IMR-90 (cell line): ENCODE measurements around the gene RENBP. TPM values are rescaled to one million over a fixed set of nuclear protein-coding genes. Genes with fewer than 3 reads are reported as not detected.

Experiments used
- ATAC-seq: fragments of 200-7000 bp; cut with Tn5 transposase; 2 replicates; pipeline ENCODE4 v1.9.1; 2020; ENCODE audit warnings: low read depth, mild to moderate bottlenecking, moderate library complexity
- BruUV-seq: library from RNA; stranded (reverse); fragments of 400-500 nt; replicated peaks from 2 replicates; lab custom pipeline; 2021; lab: Mats Ljungman, UMichigan
- CTCF ChIA-PET: fragments of 300-600 bp; formaldehyde crosslinking; extraction: SDS; loops from one replicate; lab custom pipeline; 2021; ENCODE audit warnings: antibody characterized with exemption; lab: Yijun Ruan, JAX
- POLR2A ChIA-PET: fragments of 300-600 bp; sonication (Branson Sonifier 250); formaldehyde crosslinking; loops from one replicate; lab custom pipeline; 2022; ENCODE audit warnings: antibody characterized with exemption; ENCODE audit not compliant: unreplicated experiment; lab: Charles Lee
- DNase-seq: peaks from one replicate; pipeline ENCODE4 v3.0.0; 2013
- H2AFZ ChIP-seq: replicated peaks from 2 replicates; pipeline ENCODE3; 2013; ENCODE audit warnings: low read length, mild to moderate bottlenecking; ENCODE audit not compliant: poor library complexity
- H2AK5ac ChIP-seq: 2 replicates; pipeline ENCODE4 v1.6.1; 2013; ENCODE audit warnings: low read depth, low read length, inconsistent platforms
- H2AK9ac ChIP-seq: replicated peaks from 2 replicates; pipeline ENCODE3; 2013; ENCODE audit warnings: mild to moderate bottlenecking, low read depth, low read length, moderate library complexity; ENCODE audit not compliant: poor library complexity
- H2BK120ac ChIP-seq: 2 replicates; pipeline ENCODE4 v1.6.1; 2013; ENCODE audit warnings: low read depth, low read length, inconsistent platforms
- H2BK15ac ChIP-seq: 3 replicates; pipeline ENCODE4 v1.6.1; 2013; ENCODE audit warnings: low read depth, low read length, inconsistent platforms
- H2BK20ac ChIP-seq: 2 replicates; pipeline ENCODE4 v1.6.1; 2013; ENCODE audit warnings: low read depth, mild to moderate bottlenecking, inconsistent platforms, low read length, moderate library complexity
- H2BK5ac ChIP-seq: 2 replicates; pipeline ENCODE4 v1.6.1; 2013; ENCODE audit warnings: mild to moderate bottlenecking, low read depth, low read length, inconsistent platforms; ENCODE audit not compliant: poor library complexity, severe bottlenecking
- H3K14ac ChIP-seq: replicated peaks from 2 replicates; pipeline ENCODE4 v1.6.1; 2013; ENCODE audit warnings: low read depth, low read length, inconsistent platforms
- H3K18ac ChIP-seq: 2 replicates; pipeline ENCODE4 v1.6.1; 2013; ENCODE audit warnings: low read depth, low read length, control low read depth
- H3K23ac ChIP-seq: 2 replicates; pipeline ENCODE4 v1.6.1; 2013; ENCODE audit warnings: low read depth, low read length, inconsistent platforms
- H3K27ac ChIP-seq: 2 replicates; pipeline ENCODE4 v1.5.1; 2013; ENCODE audit warnings: mild to moderate bottlenecking, control low read depth, low read length; ENCODE audit not compliant: insufficient read depth
- H3K27me3 ChIP-seq: 2 replicates; pipeline ENCODE4 v1.6.1; 2013; ENCODE audit warnings: low read length; ENCODE audit not compliant: control insufficient read depth, insufficient read depth
- H3K36me3 ChIP-seq: 2 replicates; pipeline ENCODE4 v1.6.1; 2013; ENCODE audit warnings: low read length, mixed read lengths; ENCODE audit not compliant: control insufficient read depth, insufficient read depth
- H3K4ac ChIP-seq: 2 replicates; pipeline ENCODE4 v1.6.1; 2013; ENCODE audit warnings: low read depth, low read length, inconsistent platforms
- H3K4me1 ChIP-seq: 2 replicates; pipeline ENCODE4 v1.6.1; 2013; ENCODE audit warnings: low read length, mixed read lengths; ENCODE audit not compliant: control insufficient read depth, insufficient read depth
- H3K4me2 ChIP-seq: 2 replicates; pipeline ENCODE4 v1.6.1; 2013; ENCODE audit warnings: low read depth, mild to moderate bottlenecking, control low read depth, low read length, moderate library complexity
- H3K4me3 ChIP-seq: 2 replicates; pipeline ENCODE4 v1.5.1; 2013; ENCODE audit warnings: low read depth, mild to moderate bottlenecking, control low read depth, low read length, moderate library complexity; ENCODE audit not compliant: insufficient read depth
- H3K56ac ChIP-seq: 2 replicates; pipeline ENCODE4 v1.6.1; 2013; ENCODE audit warnings: low read length, inconsistent platforms; ENCODE audit not compliant: insufficient read depth; ENCODE audit errors: extremely low read depth
- H3K79me1 ChIP-seq, 2 experiments: 2 replicates each; pipeline ENCODE4 v1.6.1; 2013; ENCODE audit warnings: low read length in 2 of 2, inconsistent platforms in 1 of 2, low read depth in 1 of 2
- H3K9ac ChIP-seq: 2 replicates; pipeline ENCODE4 v1.6.1; 2013; ENCODE audit warnings: low read depth, low read length, control low read depth
- H3K9me1 ChIP-seq: 2 replicates; pipeline ENCODE4 v1.6.1; 2013; ENCODE audit warnings: low read length, inconsistent platforms; ENCODE audit not compliant: insufficient read depth
- H3K9me3 ChIP-seq: 2 replicates; pipeline ENCODE4 v1.6.1; 2013; ENCODE audit warnings: low read length; ENCODE audit not compliant: control insufficient read depth, insufficient read depth
- H4K20me1 ChIP-seq: 2 replicates; pipeline ENCODE4 v1.6.1; 2013; ENCODE audit warnings: low read length, inconsistent platforms; ENCODE audit not compliant: insufficient read depth
- H4K5ac ChIP-seq: 2 replicates; pipeline ENCODE4 v1.6.1; 2013; ENCODE audit warnings: mild to moderate bottlenecking, low read depth, low read length, control low read depth
- H4K8ac ChIP-seq, 2 experiments: 2 replicates each; pipeline ENCODE4 v1.6.1; 2013; ENCODE audit warnings: low read depth in 2 of 2, low read length in 2 of 2, control low read depth in 1 of 2, inconsistent platforms in 1 of 2
- H4K91ac ChIP-seq: 2 replicates; pipeline ENCODE4 v1.6.1; 2013; ENCODE audit warnings: low read depth, low read length, inconsistent platforms; ENCODE audit not compliant: insufficient read depth
- BHLHE40 ChIP-seq: fragments of 150-350 bp; IDR thresholded peaks from 2 replicates; pipeline ENCODE4 v1.6.1; 2016; ENCODE audit warnings: mild to moderate bottlenecking, low read depth, low read length
- CEBPB ChIP-seq: IDR thresholded peaks from 2 replicates; pipeline ENCODE4 v1.6.1; 2012; ENCODE audit warnings: low read depth, low read length, improper control_type of control experiment
- CHD1 ChIP-seq: IDR thresholded peaks from 2 replicates; pipeline ENCODE4 v1.6.1; 2012; ENCODE audit warnings: low read depth, low read length, improper control_type of control experiment
- FOS ChIP-seq: fragments of 150-350 bp; IDR thresholded peaks from 2 replicates; pipeline ENCODE4 v1.6.1; 2016; ENCODE audit warnings: low read depth, low read length
- MAFK ChIP-seq: IDR thresholded peaks from 2 replicates; pipeline ENCODE4 v1.6.1; 2012; ENCODE audit warnings: low read depth, low read length, improper control_type of control experiment
- MAZ ChIP-seq: IDR thresholded peaks from 2 replicates; pipeline ENCODE4 v1.6.1; 2012; ENCODE audit warnings: low read depth, mild to moderate bottlenecking, low read length, improper control_type of control experiment, moderate library complexity, borderline replicate concordance
- MXI1 ChIP-seq: IDR thresholded peaks from 2 replicates; pipeline ENCODE4 v1.6.1; 2012; ENCODE audit warnings: low read depth, mild to moderate bottlenecking, low read length, moderate library complexity, borderline replicate concordance
- NFE2L2 ChIP-seq: fragments of 150-350 bp; IDR thresholded peaks from 2 replicates; pipeline ENCODE4 v1.6.1; 2016; ENCODE audit warnings: low read depth, mild to moderate bottlenecking, low read length
- POLR2A ChIP-seq: IDR thresholded peaks from 2 replicates; pipeline ENCODE4 v1.6.1; 2012; ENCODE audit warnings: mild to moderate bottlenecking, low read depth, low read length
- RAD21 ChIP-seq: IDR thresholded peaks from 2 replicates; pipeline ENCODE4 v1.6.1; 2012; ENCODE audit warnings: low read length, improper control_type of control experiment
- RCOR1 ChIP-seq: IDR thresholded peaks from 2 replicates; pipeline ENCODE4 v1.6.1; 2012; ENCODE audit warnings: mild to moderate bottlenecking, low read length, improper control_type of control experiment; ENCODE audit not compliant: insufficient replicate concordance
- RFX5 ChIP-seq: IDR thresholded peaks from 2 replicates; pipeline ENCODE4 v1.8.0; 2012; ENCODE audit warnings: low read depth, mild to moderate bottlenecking, low read length, moderate library complexity
- SMC3 ChIP-seq: fragments of 150-350 bp; IDR thresholded peaks from 2 replicates; pipeline ENCODE4 v1.6.1; 2016; ENCODE audit warnings: low read depth, mild to moderate bottlenecking, antibody characterized with exemption, low read length, moderate library complexity
- WGBS, 2 experiments: methylation state at CpG; one replicate each; pipeline versions ENCODE4 v1.1.5 to v1.1.7; 2013; ENCODE audit warnings: missing lambda C conversion rate in 2 of 2; ENCODE audit not compliant: insufficient read length in 1 of 2; ENCODE audit errors: extremely low coverage in 2 of 2; 5-methylcytosine and 5-hydroxymethylcytosine counted together
- dilution Hi-C: fragments of 300-500 bp; cut with HindIII; formaldehyde crosslinking; loops from one replicate; pipeline ENCODE4 v1.14.3; 2018; ENCODE audit warnings: low sequenced_read_pairs; ENCODE audit not compliant: unreplicated experiment
- in situ Hi-C: fragments of 300-500 bp; cut with MboI; formaldehyde crosslinking; loops from 3 replicates; pipeline ENCODE4 v1.14.3; 2019; ENCODE audit warnings: low sequenced_read_pairs, inconsistent platforms, mixed read lengths
- intact Hi-C: fragments of 100-400 bp; cut with micrococcal nuclease; formaldehyde crosslinking; loops from 2 replicates; pipeline ENCODE4 v1.10.0; 2022
- polyA plus RNA-seq, 3 experiments: library from polyadenylated mRNA; depleted of rRNA; stranded (reverse); fragments of >200 nt; gene quantifications; 2 replicates each; pipeline ENCODE4 v1.2.3, GENCODE V29; 2012; ENCODE audit warnings: low replicate concordance in 1 of 3
- total RNA-seq: library from RNA; depleted of rRNA; stranded (reverse); fragments of >200 nt; gene quantifications from 2 replicates; pipeline ENCODE4 v1.2.3, GENCODE V29; 2012
- TF ChIP-seq, protein P1 (sequence below): fragments of 150-350 bp; IDR thresholded peaks from 2 replicates; pipeline ENCODE4 v1.6.1; 2016; ENCODE audit warnings: low read depth, mild to moderate bottlenecking, low read length, moderate library complexity, borderline replicate concordance
- TF ChIP-seq, protein P2 (sequence below): conservative IDR thresholded peaks from 2 replicates; pipeline ENCODE4 v1.5.1; 2012; ENCODE audit warnings: mild to moderate bottlenecking, low read depth, low read length, improper control_type of control experiment

The RENBP gene
- total and polyA plus RNA-seq, 2 of the 4 experiments (the other 2 are of a cell fraction): 0.15 to 0.18 TPM

DNA sequence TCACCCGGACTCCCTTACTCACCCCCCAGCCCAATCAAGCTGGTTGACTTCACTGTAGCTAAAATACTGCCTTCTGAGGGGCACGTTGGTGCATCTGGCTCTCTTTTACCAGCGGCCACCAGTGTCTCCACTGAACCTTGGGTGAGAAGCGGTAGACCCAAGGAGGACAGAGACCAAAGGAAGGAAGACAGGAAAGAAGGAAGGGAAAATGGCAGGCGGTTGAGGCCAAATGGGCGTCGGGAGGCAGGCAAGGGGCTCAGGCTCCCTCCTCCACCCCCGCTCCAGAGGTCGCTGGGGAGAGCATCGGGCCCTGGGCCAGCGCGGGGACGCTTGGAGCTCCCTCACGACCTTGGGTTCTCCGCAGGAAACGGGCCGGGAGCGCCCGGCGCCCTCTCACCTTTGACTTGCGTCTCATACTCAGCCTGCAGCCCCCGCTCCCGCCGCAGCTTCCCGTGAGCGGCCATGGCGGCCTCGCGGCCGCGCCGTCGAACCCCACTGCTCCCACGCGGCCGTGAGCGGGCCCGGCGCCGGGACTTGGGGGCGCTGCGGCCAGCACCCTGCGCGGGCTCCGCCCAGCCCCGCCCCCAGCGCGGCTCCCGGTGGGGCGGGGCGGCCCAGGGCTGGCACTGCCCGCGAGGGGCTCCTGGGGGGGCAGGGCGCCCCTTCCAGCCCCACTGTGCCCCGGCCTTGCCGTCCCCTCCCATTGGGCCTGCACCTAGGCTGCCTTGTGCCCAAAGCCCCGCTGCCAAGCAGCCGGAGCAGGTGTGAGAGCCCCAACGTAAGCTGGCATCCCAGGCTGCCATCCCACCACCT is 18.5 kb downstream of the RENBP start, which contains the start of gene ARHGAP4:
Gene ARHGAP4, minus strand, starts transcription at position 526 of the 813 bp plus-strand sequence. Its CDS starts 62 bp downstream, at position 464.
- no peaks in the 10 kb centered on the region; the same call in none of the 2 replicates for H4K20me1 ChIP-seq
- H3K36me3 ChIP-seq: peaks cover 10% of the 10 kb centered on the region; the same call in 1 of the 2 replicates
- peak within 1 kb of the TSS; percentile 61 for H2AFZ ChIP-seq
- dilution Hi-C loops (no loop called here), intact Hi-C loops (loop anchor here (5.0 kb wide), 1 partner anchor 134 kb away; the partner anchor contains the start of genes IDH3G and SSR4), in situ Hi-C loops (no loop called here)
- H3K9me3 ChIP-seq: no peaks in the 10 kb centered on the region
- CTCF ChIA-PET: no interaction called here
- H3K18ac ChIP-seq: no peak within 1 kb of the TSS
- H2AK5ac ChIP-seq: peak within 1 kb of the TSS; percentile 94; the same call in 1 of the 2 replicates
- H3K23ac ChIP-seq: no peak within 1 kb of the TSS; the same call in 1 of the 2 replicates
- POLR2A ChIA-PET: no interaction called here
- H3K4me2 ChIP-seq: peak within 1 kb of the TSS; percentile 88; the same call in 1 of the 2 replicates
- peak within 1 kb of the TSS; percentile 97 for H2AK9ac ChIP-seq
- peak within 1 kb of the TSS; percentile 67 to 97; a peak in 2 of 4 replicates for H4K8ac ChIP-seq
- peaks cover 0 to 7% of the 10 kb centered on the region in 2 experiments; a peak in 2 of 4 replicates for H3K79me1 ChIP-seq
- no peak within 1 kb of the TSS for H2BK15ac ChIP-seq
- H3K9me1 ChIP-seq: no peaks in the 10 kb centered on the region; the same call in 1 of the 2 replicates
- peak within 1 kb of the TSS; percentile 97 for H3K27ac ChIP-seq
- H3K56ac ChIP-seq: no peak within 1 kb of the TSS
- no peak within 1 kb of the TSS for H2BK120ac ChIP-seq
- H4K5ac ChIP-seq: peak within 1 kb of the TSS; percentile 82; the same call in 1 of the 2 replicates
- peak within 1 kb of the TSS; percentile 94; the same call in 1 of the 2 replicates for H3K9ac ChIP-seq
- DNase-seq (no peak), ATAC-seq (no peak)
- H3K27me3 ChIP-seq: peaks cover under 1% of the 10 kb centered on the region; the same call in 1 of the 2 replicates
- H3K14ac ChIP-seq: no peak within 1 kb of the TSS
- peaks cover 2% of the 10 kb centered on the region for H3K4me1 ChIP-seq
- H2BK20ac ChIP-seq: no peak within 1 kb of the TSS
- peak within 1 kb of the TSS; percentile 73; the same call in 1 of the 2 replicates for H4K91ac ChIP-seq
- H2BK5ac ChIP-seq: no peak within 1 kb of the TSS
- H3K4me3 ChIP-seq: no peak within 1 kb of the TSS
- no TSS peak for BruUV-seq
- WGBS, 2 experiments: 57% methylated on average over 31 of the region's 59 CpGs; no CpG with 5 or more reads in 1 of the 2 experiments
- peak within 1 kb of the TSS; percentile 95 for H3K4ac ChIP-seq
- TF ChIP-seq RAD21 (no peak), RCOR1 (no peak), MAFK (no peak), CEBPB (no peak), MAZ (no peak), FOS (no peak), NFE2L2 (no peak), POLR2A (no peak), BHLHE40 (no peak), MXI1 (no peak), SMC3 (no peak), RFX5 (no peak), CHD1 (no peak)
- TF ChIP-seq, protein P1, sequence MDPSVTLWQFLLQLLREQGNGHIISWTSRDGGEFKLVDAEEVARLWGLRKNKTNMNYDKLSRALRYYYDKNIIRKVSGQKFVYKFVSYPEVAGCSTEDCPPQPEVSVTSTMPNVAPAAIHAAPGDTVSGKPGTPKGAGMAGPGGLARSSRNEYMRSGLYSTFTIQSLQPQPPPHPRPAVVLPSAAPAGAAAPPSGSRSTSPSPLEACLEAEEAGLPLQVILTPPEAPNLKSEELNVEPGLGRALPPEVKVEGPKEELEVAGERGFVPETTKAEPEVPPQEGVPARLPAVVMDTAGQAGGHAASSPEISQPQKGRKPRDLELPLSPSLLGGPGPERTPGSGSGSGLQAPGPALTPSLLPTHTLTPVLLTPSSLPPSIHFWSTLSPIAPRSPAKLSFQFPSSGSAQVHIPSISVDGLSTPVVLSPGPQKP: no peak
- TF ChIP-seq, protein P2, sequence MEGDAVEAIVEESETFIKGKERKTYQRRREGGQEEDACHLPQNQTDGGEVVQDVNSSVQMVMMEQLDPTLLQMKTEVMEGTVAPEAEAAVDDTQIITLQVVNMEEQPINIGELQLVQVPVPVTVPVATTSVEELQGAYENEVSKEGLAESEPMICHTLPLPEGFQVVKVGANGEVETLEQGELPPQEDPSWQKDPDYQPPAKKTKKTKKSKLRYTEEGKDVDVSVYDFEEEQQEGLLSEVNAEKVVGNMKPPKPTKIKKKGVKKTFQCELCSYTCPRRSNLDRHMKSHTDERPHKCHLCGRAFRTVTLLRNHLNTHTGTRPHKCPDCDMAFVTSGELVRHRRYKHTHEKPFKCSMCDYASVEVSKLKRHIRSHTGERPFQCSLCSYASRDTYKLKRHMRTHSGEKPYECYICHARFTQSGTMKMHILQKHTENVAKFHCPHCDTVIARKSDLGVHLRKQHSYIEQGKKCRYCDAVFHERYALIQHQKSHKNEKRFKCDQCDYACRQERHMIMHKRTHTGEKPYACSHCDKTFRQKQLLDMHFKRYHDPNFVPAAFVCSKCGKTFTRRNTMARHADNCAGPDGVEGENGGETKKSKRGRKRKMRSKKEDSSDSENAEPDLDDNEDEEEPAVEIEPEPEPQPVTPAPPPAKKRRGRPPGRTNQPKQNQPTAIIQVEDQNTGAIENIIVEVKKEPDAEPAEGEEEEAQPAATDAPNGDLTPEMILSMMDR: no peak
